ENCODE data around the gene ELK4. TPM values are rescaled to one million over a fixed set of nuclear protein-coding genes. Genes with fewer than 3 reads are reported as not detected.

ELK4 gene
- total and polyA plus RNA-seq, 2 of the 8 experiments (the other 6 are each of a cell fraction or from before 2014, with no cell fraction given), result 2.9 to 26.3 TPM

DNA sequence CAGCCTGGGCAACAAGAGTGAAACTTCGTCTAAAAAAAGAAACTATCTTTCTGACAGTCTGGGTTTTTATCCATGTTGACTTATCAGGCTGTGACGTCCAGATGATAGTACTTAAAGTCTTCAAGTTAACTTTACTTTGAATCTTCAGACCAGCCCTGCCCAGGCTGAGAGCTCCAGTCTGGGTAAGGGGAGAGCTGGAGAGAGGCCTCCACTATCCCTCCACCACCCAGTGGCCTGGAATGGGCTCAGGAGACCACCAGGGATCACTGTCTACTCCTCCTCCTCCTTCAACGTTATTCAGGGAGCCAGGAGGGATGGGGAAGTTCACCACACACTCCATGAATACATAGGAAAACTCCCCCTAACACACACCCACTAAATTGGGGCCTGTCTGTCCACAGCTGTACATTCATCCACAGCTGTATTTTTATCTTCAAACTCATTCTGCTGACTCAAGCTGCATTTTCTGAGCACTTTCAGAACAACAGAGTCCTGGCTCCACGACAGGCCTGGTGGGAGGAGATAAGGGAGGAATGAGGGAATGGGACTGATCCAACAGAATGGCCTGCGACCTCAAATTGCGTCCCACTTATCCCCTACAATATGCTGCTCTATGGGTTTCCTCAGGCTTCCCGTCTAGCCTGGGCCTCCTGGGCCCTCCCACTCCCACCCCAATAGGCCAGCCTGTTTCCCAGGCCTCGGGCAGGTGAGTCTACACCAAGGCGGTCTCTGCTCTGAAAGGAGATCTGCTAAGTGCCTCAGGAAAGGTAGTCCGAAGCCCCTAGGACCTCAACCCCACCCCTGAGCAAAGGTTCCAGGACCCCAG is 46.7 kb upstream of the ELK4 start:
- H3K14ac ChIP-seq (ENCODE audit: insufficient read length), result no peak overlapping the region
- POLR2A ChIA-PET (ENCODE audit: partially characterized antibody), result interaction anchor here (0.6 to 5.4 kb wide), 12 partner anchors 9 to 86 kb away, joined by 3 to 49 read pairs (median 6); partner anchors contain the start of gene ELK4
- no peak overlapping the region for H3K56ac ChIP-seq (replicated peaks; ENCODE audit: insufficient read length, low read depth, low read length)
- 70% methylated on average over 10 of the region's 10 CpGs; no CpG with 5 or more reads in 1 of the 2 experiments for WGBS, 2 experiments (ENCODE audit: extremely low coverage in 1 of 2, insufficient coverage in 1 of 2, insufficient read length in 1 of 2, insufficient replicate concordance in 2 of 2, low coverage in 1 of 2, low lambda C conversion rate in 2 of 2, missing lambda C conversion rate in 1 of 2)
- H2BK20ac ChIP-seq (ENCODE audit: low read length), result no peak overlapping the region
- H3K4me1 ChIP-seq (replicated peaks in 1 of 4; ENCODE audit: control insufficient read depth in 3 of 4, insufficient read depth in 4 of 4, low read length in 3 of 4), result peaks cover 5 to 30% (median 15%) of the 10 kb centered on the region in 4 experiments
- peak overlapping the region; percentile 35; the same call in 1 of the 2 replicates for H2BK5ac ChIP-seq (ENCODE audit: low read depth, low read length)
- peak overlapping the region; percentile 79 to 83 for H3K4me2 ChIP-seq (ENCODE audit: insufficient read depth in 1 of 2, low read depth in 2 of 2, low read length in 2 of 2)
- no peak overlapping the region for H3K23ac ChIP-seq (ENCODE audit: insufficient read length)
- no peak overlapping the region for H3K9ac ChIP-seq (replicated peaks in 1 of 4; ENCODE audit: extremely low read depth in 1 of 4, low read depth in 3 of 4, low read length in 3 of 4)
- peaks cover 0 to 41% of the 10 kb centered on the region in 2 experiments; a peak in 3 of 4 replicates for H3K79me2 ChIP-seq (ENCODE audit: control insufficient read depth in 1 of 2, insufficient read depth in 2 of 2, low read length in 2 of 2)
- H4K8ac ChIP-seq (ENCODE audit: extremely low read depth, insufficient read depth, low read length), result no peak overlapping the region
- H2AK5ac ChIP-seq (ENCODE audit: low read depth, low read length), result peak overlapping the region; percentile 65; the same call in 1 of the 2 replicates
- 0 out of 2 replicates have a peak overlapping the region, but pooled peaks have one; percentile 19 for H3K18ac ChIP-seq (ENCODE audit: extremely low read depth, low read length)
- H3K79me1 ChIP-seq (ENCODE audit: low read depth, low read length), result peaks cover 15% of the 10 kb centered on the region
- peaks cover 0 to 11% (median 2%) of the 10 kb centered on the region in 4 experiments; a peak in 2 of 7 replicates for H3K27me3 ChIP-seq (replicated peaks in 1 of 4; ENCODE audit: control insufficient read depth in 3 of 4, extremely low read depth in 1 of 4, insufficient read depth in 3 of 4, low read length in 3 of 4)
- H3K23me2 ChIP-seq (ENCODE audit: low read depth, low read length), result peaks cover 11% of the 10 kb centered on the region
- H2BK120ac ChIP-seq (replicated peaks; ENCODE audit: low read depth, low read length), result no peak overlapping the region
- no peak overlapping the region for H2AFZ ChIP-seq (ENCODE audit: low read length)
- no peaks in the 10 kb centered on the region for H3K36me3 ChIP-seq (ENCODE audit: control insufficient read depth in 2 of 4, insufficient read depth in 4 of 4, low read length in 3 of 4)
- peak overlapping the region; percentile 90; the same call in 1 of the 2 replicates for H2BK12ac ChIP-seq (ENCODE audit: low read depth, low read length)
- peaks cover 0 to 7% of the 10 kb centered on the region in 2 experiments for H4K20me1 ChIP-seq (replicated peaks in 1 of 2; ENCODE audit: control insufficient read depth in 1 of 2, insufficient read depth in 2 of 2, low read length in 2 of 2)
- H3K4ac ChIP-seq (replicated peaks; ENCODE audit: insufficient read length, low read depth, low read length), result no peak overlapping the region
- CTCF ChIA-PET (ENCODE audit: partially characterized antibody), result interaction anchor here (0.8 to 17.5 kb wide), 11 partner anchors 10 to 91 kb away, joined by 3 to 378 read pairs (median 6); partner anchors contain the start of gene ELK4
- peak overlapping the region; percentile 13 for H4K91ac ChIP-seq (replicated peaks; ENCODE audit: insufficient read length, low read length)
- H4K5ac ChIP-seq (ENCODE audit: insufficient read length, low read depth, low read length), result no peak overlapping the region
- H2BK15ac ChIP-seq (ENCODE audit: low read length), result 0 out of 2 replicates have a peak overlapping the region, but pooled peaks have one; percentile 31
- H3K4me3 ChIP-seq (ENCODE audit: extremely low read depth in 1 of 4, insufficient read depth in 2 of 4, low read depth in 3 of 4, low read length in 4 of 4), result peak overlapping the region in 3 of 4 experiments; percentile 4 to 93 (median 67); a peak in 3 of 8 replicates
- no peak overlapping the region for H3K27ac ChIP-seq (ENCODE audit: low read depth, low read length)
- FAIRE-seq, result no peak
- H3K9me3 ChIP-seq (ENCODE audit: insufficient read depth in 2 of 2, low read depth in 1 of 2, low read length in 1 of 2), result no peaks in the 10 kb centered on the region
- DNase-seq (ENCODE audit: low read depth in 1 of 2, low spot score in 2 of 2), result no peak
- TF ChIP-seq RAD21 (IDR thresholded peaks at IDR 0.05 in 1 of 2, conservative IDR thresholded peaks at IDR 0.05 in 1 of 2; ENCODE audit: low read depth in 2 of 2, low read length in 2 of 2) (no peak), CBX5 (IDR thresholded peaks at IDR 0.05; ENCODE audit: low read depth, low read length) (no peak), SP1 (IDR thresholded peaks at IDR 0.05; ENCODE audit: low read depth, low read length) (no peak), E2F6 (IDR thresholded peaks at IDR 0.05) (no peak), GTF2F1 (IDR thresholded peaks at IDR 0.05; ENCODE audit: borderline replicate concordance, low read depth, low read length) (no peak), TBP (IDR thresholded peaks at IDR 0.05; ENCODE audit: low read depth, low read length) (no peak), BACH1 (IDR thresholded peaks at IDR 0.05; ENCODE audit: low read length) (no peak)
